VCaP (cell line): ENCODE data around the gene MAPK11.

ENCODE experiments used
- H3K27ac ChIP-seq: fragments of 450-650 bp; 2 replicates; pipeline ENCODE4 v1.5.1; 2017
- CTCF ChIP-seq: fragments of 450-650 bp; conservative IDR thresholded peaks from 2 replicates; pipeline ENCODE4 v1.5.1; 2017; ENCODE audit warnings: mild to moderate bottlenecking, moderate library complexity

MAPK11 gene

GRCh38 chr22:50249341-50250248 lies 20.6 kb downstream of the MAPK11 start:
- H3K27ac ChIP-seq: peak overlapping the region; percentile 84
- no peak for TF ChIP-seq CTCF

DNA sequence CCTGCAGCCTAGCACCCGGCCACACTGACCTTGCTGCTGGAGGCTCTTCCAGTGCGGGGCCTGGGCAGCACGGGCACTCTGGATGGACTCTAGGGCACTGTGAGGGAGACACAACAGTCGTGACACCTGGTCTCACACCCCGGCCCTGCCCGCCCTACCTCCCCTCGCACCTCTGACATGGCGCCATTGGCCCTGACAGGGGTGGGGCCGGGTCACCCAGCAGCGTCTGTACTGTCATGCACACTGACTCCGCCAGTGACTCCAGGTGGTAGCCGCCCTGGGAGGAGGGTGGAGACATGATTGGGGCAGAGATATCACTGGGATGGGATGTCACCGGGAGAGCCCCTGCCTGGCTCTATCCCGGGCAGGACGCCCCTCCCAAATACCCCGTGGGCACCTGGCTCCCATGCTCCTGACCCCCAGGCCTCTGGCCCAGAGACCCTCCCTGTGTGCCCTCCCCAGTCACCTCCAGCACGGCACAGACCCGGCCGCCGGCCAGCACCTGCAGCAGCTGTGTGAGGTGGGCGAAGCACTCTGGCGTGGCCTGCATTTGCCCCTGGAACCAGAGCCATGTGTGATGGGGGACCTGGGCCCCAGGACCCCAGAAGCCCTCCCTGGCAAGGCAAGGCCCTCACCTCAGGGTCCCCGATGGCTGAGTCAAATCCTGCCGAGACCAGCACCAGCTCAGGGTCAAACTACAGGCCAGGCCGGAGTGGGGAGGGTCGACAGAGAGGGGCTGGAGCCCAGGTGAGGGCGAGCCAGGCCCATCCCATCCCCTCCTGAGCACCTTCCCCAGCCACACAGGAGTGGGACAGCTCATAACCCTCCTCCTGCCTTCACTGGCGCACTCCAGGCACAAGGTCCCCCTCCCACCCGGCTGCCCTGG lies 21.7 kb downstream of the MAPK11 start:
- no peak for TF ChIP-seq CTCF
- peak overlapping the region; percentile 80 for H3K27ac ChIP-seq

DNA sequence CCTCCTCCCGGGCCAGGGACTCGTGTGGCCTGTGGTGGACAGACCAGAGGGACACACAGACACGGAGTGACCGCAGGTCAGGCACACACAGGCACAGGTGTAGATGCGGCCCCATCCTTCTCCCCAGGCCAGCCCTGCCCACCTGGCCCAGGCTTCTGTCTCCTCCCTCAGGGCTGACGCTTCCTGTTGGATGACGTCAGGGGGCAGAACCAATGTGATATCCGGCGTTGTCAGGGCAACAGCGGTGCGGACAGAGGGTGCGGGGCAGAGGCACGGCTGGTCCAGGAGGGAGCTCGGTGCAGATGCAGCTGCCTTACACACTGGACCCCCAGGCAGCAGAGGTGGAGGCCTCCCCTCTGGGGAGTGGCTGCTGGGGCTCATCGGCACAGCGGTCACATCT lies 22.4 kb downstream of the MAPK11 start:
- TF ChIP-seq CTCF: no peak
- H3K27ac ChIP-seq: peak overlapping the region; percentile 80

DNA sequence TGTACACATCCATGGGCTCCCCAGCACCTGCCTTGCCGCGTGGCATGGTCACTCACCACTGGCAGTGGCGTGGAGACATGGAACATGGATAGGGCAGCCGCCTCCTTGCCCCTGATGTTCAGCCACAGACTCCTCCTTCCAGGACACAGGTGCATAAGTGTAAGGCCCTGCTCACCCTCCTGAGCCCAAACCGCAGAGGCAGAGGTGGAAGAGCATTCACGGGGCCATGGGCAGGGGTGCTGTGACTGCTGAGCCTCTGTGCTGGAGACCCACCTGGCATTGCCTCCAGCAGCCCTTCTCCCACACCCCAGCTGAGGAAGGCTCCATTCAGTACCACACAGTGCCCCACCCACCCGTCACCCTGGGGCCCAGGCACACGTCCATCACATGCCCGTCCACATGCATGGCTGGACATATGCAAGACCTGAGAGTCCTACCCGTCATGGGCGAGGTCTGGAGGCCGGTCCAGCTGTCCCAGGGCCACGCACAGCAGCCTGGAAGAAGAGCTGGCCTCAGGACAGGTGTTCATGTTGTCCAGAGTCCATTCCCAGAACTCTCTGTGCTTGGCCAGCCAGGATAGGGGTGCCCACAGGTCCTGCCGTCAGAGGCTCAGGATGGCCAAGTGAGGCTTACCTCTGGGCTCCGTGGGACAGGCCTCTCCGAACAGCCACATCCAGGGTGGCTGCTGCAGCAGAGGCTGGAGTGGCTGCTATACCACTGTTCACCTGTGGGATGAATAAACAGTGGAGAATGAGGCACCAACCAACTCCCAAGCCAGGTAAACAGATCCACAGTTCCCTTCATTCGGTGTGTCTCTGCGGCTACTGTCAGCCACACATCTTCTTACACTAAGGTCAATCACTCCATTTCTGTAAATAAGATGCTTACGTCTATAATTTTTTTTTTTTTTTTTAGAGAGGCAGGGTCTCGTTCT lies 23.7 kb downstream of the MAPK11 start:
- no peak for TF ChIP-seq CTCF
- H3K27ac ChIP-seq: peak overlapping the region; percentile 80

DNA sequence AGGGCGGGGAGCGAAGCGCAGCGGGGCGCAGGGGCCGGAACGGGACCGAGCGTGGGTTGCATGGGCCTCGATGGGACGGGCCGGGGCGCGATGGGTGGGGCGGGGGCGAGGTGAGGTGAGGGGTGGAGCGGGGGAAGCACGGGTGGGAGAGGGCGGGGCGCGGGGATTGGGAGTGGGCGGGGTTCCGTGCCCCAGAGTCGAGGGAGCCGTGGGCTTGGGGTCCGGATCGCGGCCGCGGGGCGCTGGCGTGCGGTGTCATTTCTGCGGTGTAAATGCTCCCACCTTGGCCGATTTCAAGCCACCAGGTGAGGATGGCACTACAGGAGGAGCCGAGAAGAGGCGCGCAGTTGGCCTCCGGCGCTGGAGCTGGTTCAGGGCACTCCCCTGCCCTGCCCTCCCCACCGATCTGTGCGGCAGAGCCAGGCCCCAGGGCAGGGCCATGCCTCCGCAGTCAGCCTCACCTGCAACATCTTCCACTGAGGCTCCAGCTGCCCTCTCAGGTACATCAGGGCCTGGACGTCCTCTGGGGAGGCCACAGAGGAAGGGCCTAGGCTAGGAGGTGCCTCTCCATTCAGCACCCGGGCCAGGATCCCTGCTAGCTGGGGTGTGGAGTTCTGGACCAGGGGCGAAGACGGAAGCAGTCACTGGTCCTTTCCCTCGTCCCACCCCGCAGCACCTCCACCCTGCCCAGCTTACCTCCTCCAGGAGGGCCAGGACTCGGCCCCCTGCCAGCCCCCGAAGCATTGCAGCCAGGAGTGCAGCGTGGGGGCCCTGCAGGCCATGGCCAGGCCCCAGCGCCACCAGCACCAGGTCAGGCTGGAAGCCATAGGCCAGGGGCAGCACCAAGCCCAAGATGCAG lies 24.7 kb downstream of the MAPK11 start:
- TF ChIP-seq CTCF: no peak
- H3K27ac ChIP-seq: peak overlapping the region; percentile 80

- H3K27ac ChIP-seq: peak within 1 kb of the TSS; percentile 80
- no peak for TF ChIP-seq CTCF
These were observed 25.6 kb downstream of the MAPK11 start, which contains the start of gene TUBGCP6 for GRCh38 chr22:50244420-50245213. TUBGCP6 (minus strand) TSS chr22:50245023; CDS start chr22:50244459, 564 bp downstream.
